Type B pancreatic cell (in vitro differentiated cells): Measurements from ENCODE around the gene RHOF. TPM values are rescaled to one million over a fixed set of nuclear protein-coding genes. Genes with fewer than 3 reads are reported as not detected.

ENCODE experiments used
- DNase-seq: peaks from one replicate; pipeline ENCODE4 v3.0.0; 2021; ENCODE audit warnings: mixed read lengths; ENCODE audit not compliant: unreplicated experiment; ENCODE audit errors: extremely low spot score
- H3K27ac Mint-ChIP-seq: 2 replicates; pipeline ENCODE4 v1.8.0; 2021; ENCODE audit warnings: mild to moderate bottlenecking, mixed read lengths
- H3K27me3 Mint-ChIP-seq: 2 replicates; pipeline ENCODE4 v1.8.0; 2021; ENCODE audit warnings: mixed read lengths
- H3K36me3 Mint-ChIP-seq: 2 replicates; pipeline ENCODE4 v1.8.0; 2021; ENCODE audit warnings: mixed read lengths
- H3K4me1 Mint-ChIP-seq: one replicate; pipeline ENCODE4 v1.8.0; 2021; ENCODE audit warnings: mixed read lengths; ENCODE audit not compliant: unreplicated experiment
- H3K4me3 Mint-ChIP-seq: 2 replicates; pipeline ENCODE4 v1.8.0; 2021; ENCODE audit warnings: mild to moderate bottlenecking, mixed read lengths
- H3K9me3 Mint-ChIP-seq: 2 replicates; pipeline ENCODE4 v1.8.0; 2021; ENCODE audit warnings: mixed read lengths
- CTCF ChIP-seq: fragments of 200-600 bp; sonication (generic); conservative IDR thresholded peaks from 2 replicates; pipeline ENCODE4 v1.5.0; 2021; ENCODE audit warnings: antibody characterized with exemption, mild to moderate bottlenecking
- total RNA-seq: library from RNA; stranded (reverse); gene quantifications from 2 replicates; pipeline ENCODE4 v1.2.1, GENCODE V29; 2021; ENCODE audit warnings: low replicate concordance

The RHOF gene
- total RNA-seq, 1 donor from 2014 or later = 26.0 TPM

GRCh38 chr12:121808623-121809022, 15.1 kb upstream of the RHOF start:
- Mint-ChIP-seq H3K27me3 (no peaks in the 10 kb centered on the region), H3K4me1 (peaks cover 22% of the 10 kb centered on the region), H3K27ac (no peak overlapping the region), H3K9me3 (no peaks in the 10 kb centered on the region), H3K36me3 (peaks cover 5% of the 10 kb centered on the region), H3K4me3 (no peak overlapping the region)
- TF ChIP-seq CTCF = no peak
- DNase-seq = no peak

GRCh38 chr12:121807642-121808347, 14.3 kb upstream of the RHOF start:
- peaks cover 3% of the 10 kb centered on the region for H3K27me3 Mint-ChIP-seq
- peaks cover 5% of the 10 kb centered on the region for H3K36me3 Mint-ChIP-seq
- H3K4me1 Mint-ChIP-seq = peaks cover 16% of the 10 kb centered on the region
- no peak overlapping the region for H3K27ac Mint-ChIP-seq
- no peaks in the 10 kb centered on the region for H3K9me3 Mint-ChIP-seq
- H3K4me3 Mint-ChIP-seq = peak overlapping the region; percentile 90
- TF ChIP-seq CTCF = no peak
- DNase-seq = no peak

- H3K4me1 Mint-ChIP-seq = peaks cover 11% of the 10 kb centered on the region
- no peaks in the 10 kb centered on the region for H3K9me3 Mint-ChIP-seq
- H3K4me3 Mint-ChIP-seq = peak overlapping the region; percentile 90
- no peak for TF ChIP-seq CTCF
- H3K27me3 Mint-ChIP-seq = peaks cover 5% of the 10 kb centered on the region
- peaks cover 8% of the 10 kb centered on the region for H3K36me3 Mint-ChIP-seq
- no peak for DNase-seq
- H3K27ac Mint-ChIP-seq = peak overlapping the region; percentile 67
These were observed 13.3 kb upstream of the RHOF start for GRCh38 chr12:121806546-121807423.

GRCh38 chr12:121806009-121806545, 12.6 kb upstream of the RHOF start:
- peak overlapping the region; percentile 67 for H3K27ac Mint-ChIP-seq
- peak overlapping the region; percentile 90 for H3K4me3 Mint-ChIP-seq
- no peaks in the 10 kb centered on the region for H3K9me3 Mint-ChIP-seq
- TF ChIP-seq CTCF = no peak
- no peak for DNase-seq
- peaks cover 14% of the 10 kb centered on the region for H3K36me3 Mint-ChIP-seq
- H3K4me1 Mint-ChIP-seq = peaks cover 9% of the 10 kb centered on the region
- H3K27me3 Mint-ChIP-seq = peaks cover 5% of the 10 kb centered on the region

- no peak for DNase-seq
- Mint-ChIP-seq H3K36me3 (peaks cover 14% of the 10 kb centered on the region), H3K27me3 (peaks cover 5% of the 10 kb centered on the region), H3K4me3 (peak overlapping the region; percentile 90), H3K27ac (peak overlapping the region; percentile 64), H3K9me3 (no peaks in the 10 kb centered on the region), H3K4me1 (peaks cover 5% of the 10 kb centered on the region)
- no peak for TF ChIP-seq CTCF
These were observed 11.9 kb upstream of the RHOF start for GRCh38 chr12:121805171-121806008.
